H1 (cell line): ENCODE results near the gene L3MBTL1. TPM values are rescaled to one million over a fixed set of nuclear protein-coding genes. Genes with fewer than 3 reads are reported as not detected.

Experiments used
- CTCF ChIA-PET: fragments of 300-600 bp; sonication (Branson Sonifier 250); formaldehyde crosslinking; loops from one replicate; lab custom pipeline; 2021; ENCODE audit not compliant: partially characterized antibody; lab: Charles Lee
- POLR2A ChIA-PET: fragments of 300-600 bp; sonication (Branson Sonifier 250); formaldehyde crosslinking; loops from one replicate; lab custom pipeline; 2021; ENCODE audit warnings: inconsistent platforms; ENCODE audit not compliant: partially characterized antibody; lab: Charles Lee
- DNase-seq, 2 experiments: peaks; one replicate each; pipeline versions ENCODE4 v3.0.0 to v3.0.0-alpha.2; 2010 to 2022; ENCODE audit warnings: low spot score in 2 of 2, low read depth in 1 of 2, mixed read lengths in 1 of 2
- FAIRE-seq: peaks from 2 replicates; lab custom pipeline; 2011; peaks lifted over from hg19 to GRCh38; lab: Jason Lieb, UNC
- H2AFZ ChIP-seq: 2 replicates; pipeline ENCODE4 v1.8.1; 2012; ENCODE audit warnings: low read length, inconsistent platforms
- H2AK5ac ChIP-seq: 2 replicates; pipeline ENCODE4 v1.6.1; 2013; ENCODE audit warnings: low read depth, low read length
- H2BK120ac ChIP-seq: replicated peaks from 2 replicates; pipeline ENCODE3; 2013; ENCODE audit warnings: low read depth, low read length, inconsistent platforms
- H2BK12ac ChIP-seq: 2 replicates; pipeline ENCODE4 v1.6.1; 2013; ENCODE audit warnings: low read depth, low read length
- H2BK15ac ChIP-seq: 2 replicates; pipeline ENCODE4 v1.6.1; 2013; ENCODE audit warnings: low read length
- H2BK20ac ChIP-seq: 2 replicates; pipeline ENCODE4 v1.6.1; 2013; ENCODE audit warnings: low read length
- H2BK5ac ChIP-seq: 2 replicates; pipeline ENCODE4 v1.6.1; 2013; ENCODE audit warnings: low read depth, low read length
- H3K14ac ChIP-seq: 2 replicates; pipeline ENCODE4 v1.6.1; 2013; ENCODE audit warnings: inconsistent platforms; ENCODE audit not compliant: insufficient read length
- H3K18ac ChIP-seq: 2 replicates; pipeline ENCODE4 v1.6.1; 2013; ENCODE audit warnings: low read length; ENCODE audit errors: extremely low read depth
- H3K23ac ChIP-seq: 2 replicates; pipeline ENCODE4 v1.6.1; 2013; ENCODE audit warnings: inconsistent platforms; ENCODE audit not compliant: insufficient read length
- H3K23me2 ChIP-seq: 2 replicates; pipeline ENCODE4 v1.6.1; 2013; ENCODE audit warnings: low read depth, low read length
- H3K27ac ChIP-seq: 2 replicates; pipeline ENCODE4 v1.6.1; 2011; ENCODE audit warnings: low read depth, low read length, inconsistent platforms
- H3K27me3 ChIP-seq, 4 experiments: replicated peaks in 1 of 4; 1 replicate in 1 of 4; 2 replicates in 3 of 4; pipeline versions ENCODE4 v1.6.1 to v1.8.1; 2011 to 2013; ENCODE audit warnings: low read length in 3 of 4, mild to moderate bottlenecking in 3 of 4, inconsistent platforms in 2 of 4, mixed read lengths in 2 of 4, moderate library complexity in 1 of 4; ENCODE audit not compliant: control insufficient read depth in 3 of 4, insufficient read depth in 3 of 4; ENCODE audit errors: extremely low read depth in 1 of 4
- H3K36me3 ChIP-seq, 4 experiments: 2 replicates each; pipeline versions ENCODE4 v1.6.1 to v1.8.1; 2011 to 2013; ENCODE audit warnings: mild to moderate bottlenecking in 4 of 4, low read length in 3 of 4, moderate library complexity in 2 of 4, control low read depth in 1 of 4, inconsistent platforms in 1 of 4; ENCODE audit not compliant: insufficient read depth in 4 of 4, control insufficient read depth in 2 of 4
- H3K4ac ChIP-seq: replicated peaks from 2 replicates; pipeline ENCODE3; 2013; ENCODE audit warnings: low read length, low read depth, mixed read lengths, inconsistent platforms; ENCODE audit not compliant: insufficient read length
- H3K4me1 ChIP-seq, 4 experiments: replicated peaks in 1 of 4; 1 replicate in 1 of 4; 2 replicates in 3 of 4; pipeline versions ENCODE4 v1.6.1 to v1.8.1; 2011 to 2013; ENCODE audit warnings: low read length in 3 of 4, inconsistent platforms in 2 of 4, mixed read lengths in 1 of 4; ENCODE audit not compliant: insufficient read depth in 4 of 4, control insufficient read depth in 3 of 4
- H3K4me2 ChIP-seq, 2 experiments: 2 replicates each; pipeline versions ENCODE4 v1.6.1 to v1.8.1; 2011 to 2013; ENCODE audit warnings: low read depth in 2 of 2, low read length in 2 of 2, control low read depth in 1 of 2, inconsistent platforms in 1 of 2, mild to moderate bottlenecking in 1 of 2; ENCODE audit not compliant: insufficient read depth in 1 of 2
- H3K4me3 ChIP-seq, 4 experiments: fragments of 200-600, 300-600 bp in 1 of 4; sonication (generic), shearing (Covaris generic), sonication (Bioruptor Twin) in 1 of 4; 2 replicates each; pipeline versions ENCODE4 v1.5.1 to v1.8.1; 2011 to 2016; ENCODE audit warnings: low read length in 4 of 4, low read depth in 3 of 4, control low read depth in 2 of 4, inconsistent platforms in 2 of 4, mild to moderate bottlenecking in 2 of 4, mixed read lengths in 1 of 4, moderate library complexity in 1 of 4; ENCODE audit not compliant: insufficient read depth in 2 of 4; ENCODE audit errors: extremely low read depth in 1 of 4
- H3K56ac ChIP-seq: replicated peaks from 2 replicates; pipeline ENCODE3; 2013; ENCODE audit warnings: low read depth, mild to moderate bottlenecking, mixed read lengths, low read length, inconsistent platforms; ENCODE audit not compliant: insufficient read length
- H3K79me1 ChIP-seq: 2 replicates; pipeline ENCODE4 v1.6.1; 2013; ENCODE audit warnings: low read depth, low read length, control low read depth
- H3K79me2 ChIP-seq, 2 experiments: 2 replicates each; pipeline versions ENCODE4 v1.6.1 to v1.8.1; 2012 to 2013; ENCODE audit warnings: low read length in 2 of 2, mild to moderate bottlenecking in 2 of 2, inconsistent platforms in 1 of 2; ENCODE audit not compliant: insufficient read depth in 2 of 2, control insufficient read depth in 1 of 2
- H3K9ac ChIP-seq, 4 experiments: replicated peaks in 1 of 4; 1 replicate in 1 of 4; 2 replicates in 3 of 4; pipeline versions ENCODE4 v1.6.1 to v1.8.1; 2011 to 2013; ENCODE audit warnings: low read depth in 3 of 4, low read length in 3 of 4, control low read depth in 2 of 4, mild to moderate bottlenecking in 2 of 4, moderate library complexity in 2 of 4, inconsistent platforms in 1 of 4; ENCODE audit errors: extremely low read depth in 1 of 4
- H3K9me3 ChIP-seq, 2 experiments: 2 replicates each; pipeline versions ENCODE4 v1.6.1 to v1.8.1; 2012 to 2013; ENCODE audit warnings: mild to moderate bottlenecking in 2 of 2, moderate library complexity in 2 of 2, control low read depth in 1 of 2, inconsistent platforms in 1 of 2, low read depth in 1 of 2, low read length in 1 of 2, mixed read lengths in 1 of 2; ENCODE audit not compliant: insufficient read depth in 2 of 2
- H4K20me1 ChIP-seq, 2 experiments: replicated peaks in 1 of 2; 2 replicates each; pipeline versions ENCODE3 to v1.8.1; 2011 to 2013; ENCODE audit warnings: inconsistent platforms in 2 of 2, low read length in 2 of 2, mild to moderate bottlenecking in 1 of 2; ENCODE audit not compliant: insufficient read depth in 2 of 2, control insufficient read depth in 1 of 2
- H4K5ac ChIP-seq: 2 replicates; pipeline ENCODE4 v1.6.1; 2013; ENCODE audit warnings: low read length, low read depth, mixed read lengths, inconsistent platforms; ENCODE audit not compliant: insufficient read length
- H4K8ac ChIP-seq: 2 replicates; pipeline ENCODE4 v1.8.0; 2013; ENCODE audit warnings: mild to moderate bottlenecking, moderate library complexity, low read length, inconsistent platforms; ENCODE audit not compliant: insufficient read depth; ENCODE audit errors: extremely low read depth
- H4K91ac ChIP-seq: replicated peaks from 2 replicates; pipeline ENCODE3; 2013; ENCODE audit warnings: low read length, mixed read lengths, inconsistent platforms; ENCODE audit not compliant: insufficient read length
- ASH2L ChIP-seq: fragments of 200-600, 300-600 bp; sonication (generic); IDR thresholded peaks from one replicate; pipeline ENCODE4 v1.7.1; 2017; ENCODE audit warnings: low read length
- CTCF ChIP-seq, 3 experiments: IDR thresholded peaks; 1 replicate in 2 of 3; 2 replicates in 1 of 3; pipeline versions ENCODE4 v1.5.1 to v1.6.1; 2011; ENCODE audit warnings: low read length in 3 of 3, mild to moderate bottlenecking in 3 of 3, inconsistent platforms in 2 of 3, low read depth in 1 of 3, moderate library complexity in 1 of 3; ENCODE audit not compliant: insufficient read depth in 1 of 3; ENCODE audit errors: control extremely low read depth in 1 of 3
- E2F6 ChIP-seq: IDR thresholded peaks from 2 replicates; pipeline ENCODE4 v1.6.1; 2012; ENCODE audit warnings: inconsistent platforms
- GTF2F1 ChIP-seq: IDR thresholded peaks from 2 replicates; pipeline ENCODE4 v1.6.1; 2012; ENCODE audit warnings: low read depth, low read length, improper control_type of control experiment, borderline replicate concordance
- RNF2 ChIP-seq: fragments of 200-900, 300-1000 bp; sonication (generic); IDR thresholded peaks from 2 replicates; pipeline ENCODE4 v1.7.1; 2016; ENCODE audit warnings: borderline replicate concordance, low read depth, mild to moderate bottlenecking, antibody characterized with exemption, low read length; ENCODE audit not compliant: poor library complexity, severe bottlenecking; ENCODE audit errors: missing control alignments
- SAP30 ChIP-seq: fragments of 300-600 bp; sonication (generic); IDR thresholded peaks from 2 replicates; pipeline ENCODE4 v1.7.1; 2012; ENCODE audit warnings: low read length, moderate library complexity, mild to moderate bottlenecking, inconsistent platforms; ENCODE audit not compliant: insufficient read depth, insufficient replicate concordance
- SIN3A ChIP-seq, 2 experiments: IDR thresholded peaks in 1 of 2; conservative IDR thresholded peaks in 1 of 2; 2 replicates each; pipeline ENCODE4 v1.6.1; 2011 to 2012; ENCODE audit warnings: low read length in 2 of 2, improper control_type of control experiment in 1 of 2, low read depth in 1 of 2, mild to moderate bottlenecking in 1 of 2
- SP2 ChIP-seq: IDR thresholded peaks from 2 replicates; pipeline ENCODE4 v1.6.1; 2012; ENCODE audit warnings: mild to moderate bottlenecking, low read length, inconsistent platforms
- TAF1 ChIP-seq: IDR thresholded peaks from 2 replicates; pipeline ENCODE4 v1.6.1; 2011; ENCODE audit warnings: mild to moderate bottlenecking, low read depth, low read length
- ZNF274 ChIP-seq: IDR thresholded peaks from 2 replicates; pipeline ENCODE4 v1.7.0; 2012; ENCODE audit warnings: low read length, borderline replicate concordance; ENCODE audit errors: extremely low read depth
- WGBS, 2 experiments: shearing (Covaris generic) in 1 of 2; methylation state at CpG; one replicate each; pipeline versions ENCODE4 v1.1.6 to v1.1.7; 2013 to 2015; ENCODE audit warnings: low lambda C conversion rate in 2 of 2, mixed read lengths in 2 of 2, inconsistent platforms in 1 of 2, low coverage in 1 of 2, missing lambda C conversion rate in 1 of 2; ENCODE audit not compliant: insufficient replicate concordance in 2 of 2, insufficient coverage in 1 of 2, insufficient read length in 1 of 2; ENCODE audit errors: extremely low coverage in 1 of 2, missing lambda C conversion rate in 1 of 2; 5-methylcytosine and 5-hydroxymethylcytosine counted together
- polyA plus RNA-seq, 7 experiments: library from polyadenylated mRNA; depleted of rRNA in 3 of 7; stranded (reverse) in 5 of 7; unstranded in 2 of 7; fragments of >200 nt in 5 of 7; fragments of 200-250 nt in 2 of 7; gene quantifications; 1 replicate in 5 of 7; 2 replicates in 1 of 7; 4 replicates in 1 of 7; pipeline versions ENCODE4 v1.2.1 to v1.2.3, GENCODE V29; 2011 to 2013; ENCODE audit warnings: missing spikeins in 2 of 7, mixed read lengths in 2 of 7
- total RNA-seq: library from RNA; stranded (reverse); fragmentation: NEBNext Ultra II Directional; extraction: Animal tissue kit (Norgen Biotek cat#: 25700); gene quantifications from 2 replicates; pipeline ENCODE4 v1.2.1, GENCODE V29; 2021

L3MBTL1 gene
- total and polyA plus RNA-seq, 2 of the 8 experiments (the other 6 are each of a cell fraction or from before 2014, with no cell fraction given): 11.9 to 17.0 TPM

GRCh38 chr20:43568706-43569105 is 61.2 kb downstream of the L3MBTL1 start:
- FAIRE-seq (no peak), DNase-seq (no peak)
- Histone ChIP-seq H2AK5ac (no peak overlapping the region), H4K5ac (no peak overlapping the region), H3K36me3 (no peaks in the 10 kb centered on the region), H2AFZ (no peak overlapping the region), H3K4me2 (no peak overlapping the region), H3K4me3 (no peak overlapping the region), H3K4ac (no peak overlapping the region), H3K9me3 (no peaks in the 10 kb centered on the region), H3K23ac (no peak overlapping the region), H2BK120ac (no peak overlapping the region), H3K56ac (no peak overlapping the region), H4K20me1 (no peaks in the 10 kb centered on the region), H3K79me2 (no peaks in the 10 kb centered on the region), H3K4me1 (no peaks in the 10 kb centered on the region; a peak in 1 of 7 replicates), H4K8ac (no peak overlapping the region), H2BK20ac (no peak overlapping the region), H3K9ac (no peak overlapping the region), H3K79me1 (no peaks in the 10 kb centered on the region), H3K27me3 (no peaks in the 10 kb centered on the region), H2BK15ac (no peak overlapping the region), H3K14ac (no peak overlapping the region), H4K91ac (no peak overlapping the region), H3K23me2 (peaks cover 3% of the 10 kb centered on the region; the same call in 1 of the 2 replicates), H2BK5ac (no peak overlapping the region), H3K27ac (no peak overlapping the region), H2BK12ac (no peak overlapping the region), H3K18ac (no peak overlapping the region)
- CTCF ChIA-PET: interaction anchor here (0.8 to 7.7 kb wide), 4 partner anchors 20 to 426 kb away, joined by 3 to 43 read pairs (median 4); no protein-coding TSS in a partner anchor
- POLR2A ChIA-PET: interaction anchor here (0.6 to 1.2 kb wide), 3 partner anchors 17 to 110 kb away, joined by 3 read pairs; no protein-coding TSS in a partner anchor
- 81% methylated on average over 4 of the region's 4 CpGs; no CpG with 5 or more reads in 1 of the 2 experiments for WGBS, 2 experiments
- TF ChIP-seq RNF2 (no peak), GTF2F1 (no peak), SP2 (no peak), E2F6 (no peak), SIN3A (conservative IDR thresholded peaks at IDR 0.05 in 1 of 2, IDR thresholded peaks at IDR 0.05 in 1 of 2; ENCODE audit: low read depth in 1 of 2, low read length in 2 of 2) (no peak), TAF1 (no peak), SAP30 (no peak), ZNF274 (no peak), ASH2L (no peak), CTCF (IDR thresholded peaks at IDR 0.05; ENCODE audit: control extremely low read depth in 1 of 3, insufficient read depth in 1 of 3, low read depth in 1 of 3, low read length in 3 of 3) (no peak)
